ENCODE data around the gene HYAL2. TPM values are rescaled to one million over a fixed set of nuclear protein-coding genes. Genes with fewer than 3 reads are reported as not detected.

HYAL2 gene
- total and polyA plus RNA-seq, 10 of the 15 experiments (the other 5 are each of a cell fraction or from before 2014, with no cell fraction given) = 0.06 to 21.8 (median 12.7) TPM

DNA sequence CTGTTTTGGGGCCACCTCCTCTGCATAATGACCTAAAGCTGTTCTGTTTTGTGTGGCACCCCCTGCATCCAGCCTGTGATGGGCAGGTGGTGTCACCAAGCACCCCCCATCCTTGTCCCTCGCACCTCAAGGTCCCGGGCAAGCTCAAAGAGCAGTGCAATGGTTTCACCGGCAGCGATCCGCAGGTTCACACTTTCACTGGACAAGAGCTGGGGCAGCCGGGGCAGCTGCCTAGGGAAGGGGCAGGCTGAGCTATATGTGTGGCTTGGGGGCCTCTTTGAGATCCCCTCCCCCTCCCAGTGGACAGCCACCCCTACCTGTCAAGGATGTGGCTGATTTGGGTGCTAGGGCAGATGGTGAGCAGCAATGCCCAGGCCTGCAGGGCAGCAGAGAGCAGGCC, 33.4 kb downstream of the HYAL2 start:
- peaks cover 0 to 28% of the 10 kb centered on the region in 2 experiments; a peak in 3 of 4 replicates for H3K36me3 ChIP-seq (ENCODE audit: control insufficient read depth in 2 of 2, insufficient read depth in 2 of 2, low read length in 1 of 2)
- TF ChIP-seq, protein P1, sequence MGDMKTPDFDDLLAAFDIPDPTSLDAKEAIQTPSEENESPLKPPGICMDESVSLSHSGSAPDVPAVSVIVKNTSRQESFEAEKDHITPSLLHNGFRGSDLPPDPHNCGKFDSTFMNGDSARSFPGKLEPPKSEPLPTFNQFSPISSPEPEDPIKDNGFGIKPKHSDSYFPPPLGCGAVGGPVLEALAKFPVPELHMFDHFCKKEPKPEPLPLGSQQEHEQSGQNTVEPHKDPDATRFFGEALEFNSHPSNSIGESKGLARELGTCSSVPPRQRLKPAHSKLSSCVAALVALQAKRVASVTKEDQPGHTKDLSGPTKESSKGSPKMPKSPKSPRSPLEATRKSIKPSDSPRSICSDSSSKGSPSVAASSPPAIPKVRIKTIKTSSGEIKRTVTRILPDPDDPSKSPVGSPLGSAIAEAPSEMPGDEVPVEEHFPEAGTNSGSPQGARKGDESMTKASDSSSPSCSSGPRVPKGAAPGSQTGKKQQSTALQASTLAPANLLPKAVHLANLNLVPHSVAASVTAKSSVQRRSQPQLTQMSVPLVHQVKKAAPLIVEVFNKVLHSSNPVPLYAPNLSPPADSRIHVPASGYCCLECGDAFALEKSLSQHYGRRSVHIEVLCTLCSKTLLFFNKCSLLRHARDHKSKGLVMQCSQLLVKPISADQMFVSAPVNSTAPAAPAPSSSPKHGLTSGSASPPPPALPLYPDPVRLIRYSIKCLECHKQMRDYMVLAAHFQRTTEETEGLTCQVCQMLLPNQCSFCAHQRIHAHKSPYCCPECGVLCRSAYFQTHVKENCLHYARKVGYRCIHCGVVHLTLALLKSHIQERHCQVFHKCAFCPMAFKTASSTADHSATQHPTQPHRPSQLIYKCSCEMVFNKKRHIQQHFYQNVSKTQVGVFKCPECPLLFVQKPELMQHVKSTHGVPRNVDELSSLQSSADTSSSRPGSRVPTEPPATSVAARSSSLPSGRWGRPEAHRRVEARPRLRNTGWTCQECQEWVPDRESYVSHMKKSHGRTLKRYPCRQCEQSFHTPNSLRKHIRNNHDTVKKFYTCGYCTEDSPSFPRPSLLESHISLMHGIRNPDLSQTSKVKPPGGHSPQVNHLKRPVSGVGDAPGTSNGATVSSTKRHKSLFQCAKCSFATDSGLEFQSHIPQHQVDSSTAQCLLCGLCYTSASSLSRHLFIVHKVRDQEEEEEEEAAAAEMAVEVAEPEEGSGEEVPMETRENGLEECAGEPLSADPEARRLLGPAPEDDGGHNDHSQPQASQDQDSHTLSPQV (IDR thresholded peaks at IDR 0.05) = no peak
- TF ChIP-seq BMI1 (IDR thresholded peaks at IDR 0.05; ENCODE audit: borderline replicate concordance) = no peak
- TF ChIP-seq NR2C2 (IDR thresholded peaks at IDR 0.05; ENCODE audit: borderline replicate concordance, control insufficient read depth, insufficient read length, low read depth) = no peak
- no peak for TF ChIP-seq ZNF217 (IDR thresholded peaks at IDR 0.05)
- no peak for TF ChIP-seq POU2F2 (IDR thresholded peaks at IDR 0.05; ENCODE audit: borderline replicate concordance, low read depth, low read length)
- no peak for TF ChIP-seq JUND (IDR thresholded peaks at IDR 0.05; ENCODE audit: low read depth, low read length)
- no peak for TF ChIP-seq NFXL1 (IDR thresholded peaks at IDR 0.05; ENCODE audit: borderline replicate concordance)
- no peak for TF ChIP-seq PAX5 (IDR thresholded peaks at IDR 0.05; ENCODE audit: borderline replicate concordance, low read depth, low read length)
- no peak for TF ChIP-seq NR2C1 (IDR thresholded peaks at IDR 0.05)
- no peak for TF ChIP-seq TCF12 (IDR thresholded peaks at IDR 0.05; ENCODE audit: low read depth, low read length)
- no peak for TF ChIP-seq STAT3 (IDR thresholded peaks at IDR 0.05; ENCODE audit: low read depth, low read length)
- no peak for TF ChIP-seq POLR2AphosphoS2 (IDR thresholded peaks at IDR 0.05; ENCODE audit: low read depth, low read length)
- TF ChIP-seq BRCA1 (IDR thresholded peaks at IDR 0.05; ENCODE audit: low read depth, low read length) = no peak
- TF ChIP-seq FOXK2 (IDR thresholded peaks at IDR 0.05) = no peak
- ChIA-PET CTCF (no interaction called here), POLR2A (no interaction called here), RAD21 (ENCODE audit: unreplicated experiment) (no interaction called here), SMC1A (ENCODE audit: uncharacterized antibody, unreplicated experiment) (no interaction called here)
- no peaks in the 10 kb centered on the region for H3K9me3 ChIP-seq (replicated peaks; ENCODE audit: control insufficient read depth, insufficient read depth, low read length)
- ATAC-seq (no peak), DNase-seq (ENCODE audit: low read depth, low spot score) (no peak), FAIRE-seq (no peak)
- H3K4me2 ChIP-seq (ENCODE audit: control insufficient read depth, insufficient read depth) = no peak overlapping the region
- 97% methylated on average over 6 of the region's 6 CpGs for WGBS (ENCODE audit: insufficient coverage, insufficient replicate concordance, low lambda C conversion rate, missing lambda C conversion rate)
- H3K27ac ChIP-seq (ENCODE audit: control insufficient read depth, insufficient read depth) = no peak overlapping the region
- peaks cover 21% of the 10 kb centered on the region for H3K79me2 ChIP-seq (ENCODE audit: control insufficient read depth, insufficient read depth, low read length)
- in situ Hi-C loops (cut with MboI) (no loop called here), intact Hi-C loops (cut with micrococcal nuclease; ENCODE audit: unreplicated experiment) (no loop called here)
- H3K4me1 ChIP-seq (ENCODE audit: control insufficient read depth, insufficient read depth, low read length) = peaks cover 3% of the 10 kb centered on the region; the same call in 1 of the 2 replicates
- H3K4me3 ChIP-seq = no peak overlapping the region
- no peaks in the 10 kb centered on the region for H3K27me3 ChIP-seq (replicated peaks in 1 of 2; ENCODE audit: control insufficient read depth in 2 of 2, insufficient read depth in 2 of 2, low read length in 1 of 2)
- no peak overlapping the region for H3K9ac ChIP-seq (ENCODE audit: control insufficient read depth, insufficient read depth, low read length)
- no peaks in the 10 kb centered on the region for H4K20me1 ChIP-seq (ENCODE audit: control insufficient read depth, insufficient read depth)
- H2AFZ ChIP-seq (ENCODE audit: control insufficient read depth, low read depth, low read length) = no peak overlapping the region
- no TSS peak for BruUV-seq (replicated peaks)
